ENCODE measurements around the gene ABCA8. TPM values are rescaled to one million over a fixed set of nuclear protein-coding genes. Genes with fewer than 3 reads are reported as not detected.

Gene ABCA8
- total RNA-seq, 4 donors from 2014 or later = 54.4 to 113 (median 71.3) TPM

GRCh38 chr17:68822719-68823289 is 132.4 kb downstream of the ABCA8 start:
- Histone ChIP-seq H3K27me3 (peaks cover 5% of the 10 kb centered on the region), H3K9me3 (no peaks in the 10 kb centered on the region), H3K4me3 (no peak overlapping the region), H3K36me3 (no peaks in the 10 kb centered on the region), H3K4me1 (no peaks in the 10 kb centered on the region), H3K27ac (no peak overlapping the region)
- no peak for ATAC-seq
- TF ChIP-seq EP300 (IDR thresholded peaks at IDR 0.05) (no peak), CTCF (IDR thresholded peaks at IDR 0.05) (no peak), POLR2A (IDR thresholded peaks at IDR 0.05) (no peak), POLR2AphosphoS5 (IDR thresholded peaks at IDR 0.05) (no peak)
- WGBS, 2 donors (ENCODE audit: low coverage in 1 of 2) = 90 to 93% methylated on average over 3 of the region's 3 CpGs

- H3K36me3 ChIP-seq = no peaks in the 10 kb centered on the region
- no peak for TF ChIP-seq POLR2AphosphoS5 (IDR thresholded peaks at IDR 0.05)
- no peak for TF ChIP-seq EP300 (IDR thresholded peaks at IDR 0.05)
- TF ChIP-seq CTCF (IDR thresholded peaks at IDR 0.05) = no peak
- TF ChIP-seq POLR2A (IDR thresholded peaks at IDR 0.05) = no peak
- peaks cover 5% of the 10 kb centered on the region for H3K27me3 ChIP-seq
- H3K4me1 ChIP-seq = no peaks in the 10 kb centered on the region
- H3K4me3 ChIP-seq = no peak overlapping the region
- no peak overlapping the region for H3K27ac ChIP-seq
- H3K9me3 ChIP-seq = no peaks in the 10 kb centered on the region
- WGBS, 2 donors (ENCODE audit: low coverage in 1 of 2) = 13 to 19% methylated on average over 3 of the region's 3 CpGs
- no peak for ATAC-seq
These were observed 133.1 kb downstream of the ABCA8 start for GRCh38 chr17:68821860-68822696.

GRCh38 chr17:68820825-68821481 is 134.2 kb downstream of the ABCA8 start:
- no peak for ATAC-seq
- Histone ChIP-seq H3K4me3 (no peak overlapping the region), H3K27ac (no peak overlapping the region), H3K4me1 (no peaks in the 10 kb centered on the region), H3K9me3 (no peaks in the 10 kb centered on the region), H3K36me3 (no peaks in the 10 kb centered on the region), H3K27me3 (peaks cover 5% of the 10 kb centered on the region)
- 87 to 89% methylated on average over 8 of the region's 8 CpGs for WGBS, 2 donors (ENCODE audit: low coverage in 1 of 2)
- no peak for TF ChIP-seq POLR2AphosphoS5 (IDR thresholded peaks at IDR 0.05)
- TF ChIP-seq CTCF (IDR thresholded peaks at IDR 0.05) = no peak
- no peak for TF ChIP-seq EP300 (IDR thresholded peaks at IDR 0.05)
- TF ChIP-seq POLR2A (IDR thresholded peaks at IDR 0.05) = no peak

GRCh38 chr17:68820476-68820824 is 134.7 kb downstream of the ABCA8 start:
- no peak for ATAC-seq
- no peak for TF ChIP-seq EP300 (IDR thresholded peaks at IDR 0.05)
- TF ChIP-seq CTCF (IDR thresholded peaks at IDR 0.05) = no peak
- no peaks in the 10 kb centered on the region for H3K36me3 ChIP-seq
- no peaks in the 10 kb centered on the region for H3K9me3 ChIP-seq
- WGBS, 2 donors (ENCODE audit: low coverage in 1 of 2) = 51 to 80% methylated on average over 5 of the region's 5 CpGs
- no peak overlapping the region for H3K27ac ChIP-seq
- H3K4me3 ChIP-seq = no peak overlapping the region
- no peaks in the 10 kb centered on the region for H3K4me1 ChIP-seq
- peaks cover 5% of the 10 kb centered on the region for H3K27me3 ChIP-seq

Data from gastroesophageal sphincter (tissue), 4 donors.